ENCODE results near the gene ZBP1.

ZBP1 gene

DNA sequence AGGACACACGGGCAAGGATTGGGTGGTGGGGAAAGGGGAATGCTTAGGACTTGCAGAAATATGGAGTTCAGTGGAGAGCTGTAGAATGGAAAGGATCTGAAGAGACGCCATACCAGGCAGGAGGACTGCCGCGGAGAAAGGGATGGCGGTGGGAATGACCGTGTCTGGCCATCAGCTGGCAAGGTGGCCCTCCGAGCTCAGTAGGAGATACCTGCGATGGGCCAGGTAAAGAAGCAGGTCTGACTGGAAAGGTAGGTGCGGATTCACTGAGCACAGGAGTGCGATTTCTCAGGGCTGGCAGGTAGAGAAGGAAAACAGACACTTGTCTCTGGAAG, 33.3 kb downstream of the ZBP1 start:
- no peak for FAIRE-seq
- TF ChIP-seq, protein P1, sequence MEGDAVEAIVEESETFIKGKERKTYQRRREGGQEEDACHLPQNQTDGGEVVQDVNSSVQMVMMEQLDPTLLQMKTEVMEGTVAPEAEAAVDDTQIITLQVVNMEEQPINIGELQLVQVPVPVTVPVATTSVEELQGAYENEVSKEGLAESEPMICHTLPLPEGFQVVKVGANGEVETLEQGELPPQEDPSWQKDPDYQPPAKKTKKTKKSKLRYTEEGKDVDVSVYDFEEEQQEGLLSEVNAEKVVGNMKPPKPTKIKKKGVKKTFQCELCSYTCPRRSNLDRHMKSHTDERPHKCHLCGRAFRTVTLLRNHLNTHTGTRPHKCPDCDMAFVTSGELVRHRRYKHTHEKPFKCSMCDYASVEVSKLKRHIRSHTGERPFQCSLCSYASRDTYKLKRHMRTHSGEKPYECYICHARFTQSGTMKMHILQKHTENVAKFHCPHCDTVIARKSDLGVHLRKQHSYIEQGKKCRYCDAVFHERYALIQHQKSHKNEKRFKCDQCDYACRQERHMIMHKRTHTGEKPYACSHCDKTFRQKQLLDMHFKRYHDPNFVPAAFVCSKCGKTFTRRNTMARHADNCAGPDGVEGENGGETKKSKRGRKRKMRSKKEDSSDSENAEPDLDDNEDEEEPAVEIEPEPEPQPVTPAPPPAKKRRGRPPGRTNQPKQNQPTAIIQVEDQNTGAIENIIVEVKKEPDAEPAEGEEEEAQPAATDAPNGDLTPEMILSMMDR (IDR thresholded peaks at IDR 0.05; ENCODE audit: insufficient read depth, missing control alignments) = no peak
- no peak for DNase-seq (ENCODE audit: insufficient read length, low spot score)

GRCh38 chr20:57586370-57586793, 33.8 kb downstream of the ZBP1 start:
- DNase-seq (ENCODE audit: insufficient read length, low spot score) (no peak), FAIRE-seq (no peak)
- TF ChIP-seq, protein P1 (IDR thresholded peaks at IDR 0.05; ENCODE audit: insufficient read depth, missing control alignments) = no peak

- FAIRE-seq = no peak
- TF ChIP-seq, protein P1 (IDR thresholded peaks at IDR 0.05; ENCODE audit: insufficient read depth, missing control alignments) = no peak
- DNase-seq (ENCODE audit: insufficient read length, low spot score) = no peak
Measured at GRCh38 chr20:57585466-57586213, 34.6 kb downstream of the ZBP1 start.

- no peak for DNase-seq (ENCODE audit: insufficient read length, low spot score)
- no peak for FAIRE-seq
- TF ChIP-seq, protein P1 (IDR thresholded peaks at IDR 0.05; ENCODE audit: insufficient read depth, missing control alignments) = no peak
Measured at GRCh38 chr20:57584768-57585461, 35.3 kb downstream of the ZBP1 start.

- FAIRE-seq (no peak), DNase-seq (ENCODE audit: insufficient read length, low spot score) (no peak)
- TF ChIP-seq, protein P1 (IDR thresholded peaks at IDR 0.05; ENCODE audit: insufficient read depth, missing control alignments) = no peak
Measured at GRCh38 chr20:57583289-57584257, 36.7 kb downstream of the ZBP1 start.

- TF ChIP-seq, protein P1 (IDR thresholded peaks at IDR 0.05; ENCODE audit: insufficient read depth, missing control alignments) = peak; percentile 50
- no peak for DNase-seq (ENCODE audit: insufficient read length, low spot score)
- FAIRE-seq = no peak
Measured at GRCh38 chr20:57582432-57583288, 37.6 kb downstream of the ZBP1 start.

Measured in D721Med (cell line).